ENCODE measurements around the gene SERPINB5.

Gene SERPINB5

GRCh38 chr18:63468575-63468974 is 8.2 kb upstream of the SERPINB5 start:
- DNase-seq (ENCODE audit: low read depth): no peak

GRCh38 chr18:63470751-63471150 is 6.0 kb upstream of the SERPINB5 start:
- no peak for DNase-seq (ENCODE audit: low read depth)

GRCh38 chr18:63472380-63472779 is 4.4 kb upstream of the SERPINB5 start:
- DNase-seq (ENCODE audit: low read depth): no peak

- no peak for DNase-seq (ENCODE audit: low read depth)
Observed at GRCh38 chr18:63477200-63477599, 442 bp downstream of the SERPINB5 start.

GRCh38 chr18:63477968-63478367 is 1.2 kb downstream of the SERPINB5 start:
- DNase-seq (ENCODE audit: low read depth): no peak

GRCh38 chr18:63479826-63480225 is 3.1 kb downstream of the SERPINB5 start:
- DNase-seq (ENCODE audit: low read depth): no peak

- no peak for DNase-seq (ENCODE audit: low read depth)
Observed at GRCh38 chr18:63480476-63480875, 3.7 kb downstream of the SERPINB5 start.

- DNase-seq (ENCODE audit: low read depth): no peak
Observed at GRCh38 chr18:63480915-63481314, 4.2 kb downstream of the SERPINB5 start.

GRCh38 chr18:63487676-63488075 is 10.9 kb downstream of the SERPINB5 start:
- no peak for DNase-seq (ENCODE audit: low read depth)

- DNase-seq (ENCODE audit: low read depth): no peak
Observed at GRCh38 chr18:63488160-63488559, 11.4 kb downstream of the SERPINB5 start.

GRCh38 chr18:63492851-63493250 is 16.1 kb downstream of the SERPINB5 start:
- DNase-seq (ENCODE audit: low read depth): no peak

- no peak for DNase-seq (ENCODE audit: low read depth)
Observed at GRCh38 chr18:63495675-63496074, 18.9 kb downstream of the SERPINB5 start.

GRCh38 chr18:63505566-63506335 is 29.0 kb downstream of the SERPINB5 start:
- DNase-seq (ENCODE audit: low read depth): no peak

GRCh38 chr18:63506336-63506646 is 29.5 kb downstream of the SERPINB5 start:
- DNase-seq (ENCODE audit: low read depth): no peak

- no peak for DNase-seq (ENCODE audit: low read depth)
Observed at GRCh38 chr18:63508596-63508995, 31.8 kb downstream of the SERPINB5 start.

GRCh38 chr18:63511285-63511684 is 34.5 kb downstream of the SERPINB5 start:
- DNase-seq (ENCODE audit: low read depth): peak; percentile 20

- no peak for DNase-seq (ENCODE audit: low read depth)
Observed at GRCh38 chr18:63514326-63514725, 37.6 kb downstream of the SERPINB5 start.

GRCh38 chr18:63514888-63515678 is 38.3 kb downstream of the SERPINB5 start:
- DNase-seq (ENCODE audit: low read depth): no peak

- no peak for DNase-seq (ENCODE audit: low read depth)
Observed at GRCh38 chr18:63515801-63516200, 39.0 kb downstream of the SERPINB5 start.

- DNase-seq (ENCODE audit: low read depth): peak; percentile 52
Observed at GRCh38 chr18:63518178-63519012, 41.6 kb downstream of the SERPINB5 start.

GRCh38 chr18:63520053-63520685 is 43.4 kb downstream of the SERPINB5 start:
- DNase-seq (ENCODE audit: low read depth): no peak

- no peak for DNase-seq (ENCODE audit: low read depth)
Observed at GRCh38 chr18:63523660-63524059, 46.9 kb downstream of the SERPINB5 start.

Measured in GM04504 (cell line).